Hematopoietic multipotent progenitor cell treated with erythropoietin and hydrocortisone succinate and interleukin-3 and kit ligand, for 8 days (in vitro differentiated cells): ENCODE measurements around the gene SIGLEC15.
A peak's percentile ranks its signal among the peaks of the same experiment; 100 is the strongest.
"Not testable (repeated sequence)": the region's sequence is repeated elsewhere in the genome, so short reads cannot be mapped to it uniquely, and the experiment has no call there.

Source experiments
- DNase-seq: peaks from one replicate; pipeline ENCODE4 v3.0.0-alpha.2; 2015

The SIGLEC15 gene

GRCh38 chr18:45845410-45845809, 19.9 kb downstream of the SIGLEC15 start:
- DNase-seq: no peak

GRCh38 chr18:45847119-45847518, 21.6 kb downstream of the SIGLEC15 start:
- no peak for DNase-seq

GRCh38 chr18:45848643-45849042, 23.2 kb downstream of the SIGLEC15 start:
- not testable (repeated sequence) for DNase-seq

- no peak for DNase-seq
Observed at GRCh38 chr18:45849529-45849928, 24.1 kb downstream of the SIGLEC15 start.

GRCh38 chr18:45850021-45850420, 24.5 kb downstream of the SIGLEC15 start:
- DNase-seq: no peak

- no peak for DNase-seq
Observed at GRCh38 chr18:45851161-45851925, 25.9 kb downstream of the SIGLEC15 start.

GRCh38 chr18:45852631-45853030, 27.2 kb downstream of the SIGLEC15 start:
- no peak for DNase-seq

- DNase-seq: no peak
Observed at GRCh38 chr18:45854036-45854586, 28.6 kb downstream of the SIGLEC15 start.

GRCh38 chr18:45856531-45856930, 31.1 kb downstream of the SIGLEC15 start:
- DNase-seq: no peak

GRCh38 chr18:45859334-45859733, 33.9 kb downstream of the SIGLEC15 start:
- no peak for DNase-seq

- DNase-seq: no peak
Observed at GRCh38 chr18:45860492-45860891, 35.0 kb downstream of the SIGLEC15 start.

GRCh38 chr18:45860971-45861370, 35.5 kb downstream of the SIGLEC15 start:
- no peak for DNase-seq

GRCh38 chr18:45861926-45862325, 36.5 kb downstream of the SIGLEC15 start:
- DNase-seq: no peak

- no peak for DNase-seq
Observed at GRCh38 chr18:45863469-45863868, 38.0 kb downstream of the SIGLEC15 start.

GRCh38 chr18:45864081-45864480, 38.6 kb downstream of the SIGLEC15 start:
- no peak for DNase-seq

GRCh38 chr18:45865466-45865865, 40.0 kb downstream of the SIGLEC15 start:
- no peak for DNase-seq

- DNase-seq: no peak
Observed at GRCh38 chr18:45870419-45870818, 44.9 kb downstream of the SIGLEC15 start.

GRCh38 chr18:45871431-45872084, 46.1 kb downstream of the SIGLEC15 start:
- no peak for DNase-seq

GRCh38 chr18:45874491-45875184, 49.2 kb downstream of the SIGLEC15 start:
- peak; percentile 71 for DNase-seq

- DNase-seq: no peak
Observed at GRCh38 chr18:45876161-45876560, 50.7 kb downstream of the SIGLEC15 start.

- DNase-seq: no peak
Observed at GRCh38 chr18:45877403-45877802, 51.9 kb downstream of the SIGLEC15 start.

- DNase-seq: peak; percentile 71
Observed at GRCh38 chr18:45879681-45880655, 54.5 kb downstream of the SIGLEC15 start.
